T-helper 2 cell treated with Interferon-gamma antibody and Interleukin-4, amounts not matched to agents 100 ng/mL and 5 ng/mL, for 36 hours (primary cell): ENCODE measurements around the gene ANKRD55. TPM values are rescaled to one million over a fixed set of nuclear protein-coding genes. Genes with fewer than 3 reads are reported as not detected.
"Not testable (repeated sequence)": the region's sequence is repeated elsewhere in the genome, so short reads cannot be mapped to it uniquely, and the experiment has no call there.

ENCODE experiments used
- intact Hi-C: fragments of 100-400 bp; cut with micrococcal nuclease; formaldehyde crosslinking; loops from one replicate; pipeline ENCODE4 v1.15.1; 2023
- total RNA-seq: library from RNA; stranded (reverse); gene quantifications from 2 replicates; pipeline ENCODE4 v1.2.3, GENCODE V29; 2022

ANKRD55 gene
- total RNA-seq, 1 donor from 2014 or later = 8.5 TPM

DNA sequence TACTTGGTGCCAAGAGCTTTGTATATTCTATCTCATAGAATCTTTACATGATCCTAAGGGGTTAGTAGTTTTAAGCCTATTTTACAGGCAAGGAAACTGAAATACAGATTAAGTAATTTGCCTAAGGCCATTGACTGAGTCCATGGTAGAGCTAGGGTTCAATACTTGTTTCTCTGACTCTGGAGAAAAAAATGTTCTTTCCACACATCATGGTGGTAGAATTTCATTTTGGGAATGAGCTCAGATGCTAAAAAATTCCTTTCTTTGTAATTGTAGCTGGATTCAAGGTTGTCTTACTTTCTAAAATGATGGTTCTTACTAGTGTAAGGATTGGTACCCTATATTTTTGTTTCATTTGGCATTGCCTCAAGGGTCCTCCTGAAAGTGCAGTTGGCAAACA is 86.0 kb downstream of the ANKRD55 start:
- intact Hi-C loops = loop anchor here (5.0 kb wide), 2 partner anchors 45 to 55 kb away; no protein-coding TSS in a partner anchor

DNA sequence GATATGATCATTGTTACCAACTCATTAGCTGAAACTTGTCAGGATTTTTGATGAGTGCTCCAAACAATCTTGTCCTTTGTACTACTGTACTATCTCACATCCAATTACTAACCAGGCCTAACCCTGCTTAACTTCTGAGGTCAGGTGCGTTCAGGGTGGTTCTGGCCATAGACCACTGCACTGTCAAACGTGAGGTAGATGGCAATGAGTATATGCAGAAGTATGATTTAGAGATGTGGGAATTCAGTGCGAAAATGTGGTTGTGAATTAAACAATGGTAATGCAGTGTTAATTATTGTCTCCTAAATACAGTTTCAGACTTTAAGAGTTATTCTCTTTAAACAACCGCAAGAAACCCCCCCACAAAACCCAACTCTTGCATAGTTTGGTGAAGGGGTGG is 86.5 kb downstream of the ANKRD55 start:
- intact Hi-C loops = loop anchor here (5.0 kb wide), 2 partner anchors 44 to 56 kb away; no protein-coding TSS in a partner anchor

DNA sequence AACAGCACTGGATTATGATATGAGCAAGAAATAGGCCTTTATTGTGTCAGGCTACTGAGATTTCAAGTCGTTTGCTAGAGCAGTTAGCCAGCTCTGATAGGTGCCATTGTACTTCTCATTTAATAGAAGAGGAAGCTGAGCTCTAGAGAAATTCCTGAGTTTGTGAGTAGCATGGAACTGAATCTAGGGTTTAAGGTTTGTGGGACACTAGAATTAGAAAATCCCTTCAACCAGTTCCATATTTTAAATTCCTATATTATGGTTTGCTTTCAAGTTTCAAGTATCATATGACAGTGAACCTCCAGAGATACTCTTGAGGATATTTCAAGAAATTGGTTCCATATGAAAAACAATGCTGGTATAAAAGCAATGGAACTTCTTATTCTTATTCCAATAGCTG is 87.6 kb downstream of the ANKRD55 start:
- intact Hi-C loops = loop anchor here (5.0 kb wide), 2 partner anchors 43 to 57 kb away; no protein-coding TSS in a partner anchor

DNA sequence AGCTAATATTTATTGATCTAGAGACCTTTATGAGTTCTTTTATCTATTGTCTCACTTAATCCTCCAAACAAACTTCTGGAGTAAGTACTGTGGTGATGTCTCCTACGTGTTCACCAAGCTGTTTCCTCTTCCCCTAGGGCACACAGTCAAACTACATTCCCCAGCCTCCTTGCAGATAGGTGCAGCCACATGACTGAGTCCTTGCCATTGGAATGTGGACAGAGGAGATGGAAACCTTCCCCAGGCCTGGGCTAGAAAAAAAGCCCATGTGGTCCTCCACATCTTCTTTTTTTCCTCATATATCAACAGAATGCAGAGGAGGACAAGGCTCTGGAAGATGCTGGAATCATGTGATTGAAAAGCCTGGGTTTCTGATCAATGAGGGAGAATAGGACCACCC is 88.0 kb downstream of the ANKRD55 start:
- intact Hi-C loops = loop anchor here (5.0 kb wide), 2 partner anchors 43 to 57 kb away; no protein-coding TSS in a partner anchor

DNA sequence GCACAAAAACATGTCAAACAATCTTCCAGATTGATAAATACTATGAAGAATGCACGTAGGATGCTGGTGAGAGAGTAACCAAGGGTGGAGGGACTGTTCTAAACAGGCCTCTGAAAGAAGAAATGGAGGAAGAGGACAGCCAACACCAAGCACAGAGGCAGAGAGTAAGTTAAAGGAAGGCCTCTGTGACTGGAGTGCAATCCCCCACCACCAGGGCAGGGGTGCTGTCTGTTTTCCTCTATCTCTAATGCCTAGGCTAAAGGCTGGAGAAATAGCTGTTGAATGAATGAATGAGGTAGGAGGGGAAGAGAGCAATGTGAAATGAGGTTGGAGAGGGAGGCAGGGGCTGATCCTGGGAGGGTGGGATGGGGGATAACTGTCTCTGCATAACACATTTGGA is 88.9 kb downstream of the ANKRD55 start:
- intact Hi-C loops = no loop called here

DNA sequence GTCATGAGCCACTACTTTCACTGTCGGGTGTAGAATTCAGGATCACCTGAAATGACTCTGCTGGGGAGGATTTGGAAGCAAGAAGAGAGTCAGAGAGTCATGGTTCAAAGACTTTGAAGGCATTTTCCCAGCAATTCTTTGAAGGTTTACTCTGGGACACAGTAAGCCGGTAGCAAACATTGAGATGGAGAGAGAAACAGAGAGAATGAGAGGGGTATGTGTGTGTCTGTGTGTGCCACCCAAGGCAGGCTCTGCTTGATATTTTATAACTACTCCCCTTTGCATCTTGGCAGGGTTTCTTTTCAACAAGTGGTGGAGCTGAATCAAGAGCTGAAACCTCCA is 89.8 kb downstream of the ANKRD55 start:
- intact Hi-C loops = no loop called here

DNA sequence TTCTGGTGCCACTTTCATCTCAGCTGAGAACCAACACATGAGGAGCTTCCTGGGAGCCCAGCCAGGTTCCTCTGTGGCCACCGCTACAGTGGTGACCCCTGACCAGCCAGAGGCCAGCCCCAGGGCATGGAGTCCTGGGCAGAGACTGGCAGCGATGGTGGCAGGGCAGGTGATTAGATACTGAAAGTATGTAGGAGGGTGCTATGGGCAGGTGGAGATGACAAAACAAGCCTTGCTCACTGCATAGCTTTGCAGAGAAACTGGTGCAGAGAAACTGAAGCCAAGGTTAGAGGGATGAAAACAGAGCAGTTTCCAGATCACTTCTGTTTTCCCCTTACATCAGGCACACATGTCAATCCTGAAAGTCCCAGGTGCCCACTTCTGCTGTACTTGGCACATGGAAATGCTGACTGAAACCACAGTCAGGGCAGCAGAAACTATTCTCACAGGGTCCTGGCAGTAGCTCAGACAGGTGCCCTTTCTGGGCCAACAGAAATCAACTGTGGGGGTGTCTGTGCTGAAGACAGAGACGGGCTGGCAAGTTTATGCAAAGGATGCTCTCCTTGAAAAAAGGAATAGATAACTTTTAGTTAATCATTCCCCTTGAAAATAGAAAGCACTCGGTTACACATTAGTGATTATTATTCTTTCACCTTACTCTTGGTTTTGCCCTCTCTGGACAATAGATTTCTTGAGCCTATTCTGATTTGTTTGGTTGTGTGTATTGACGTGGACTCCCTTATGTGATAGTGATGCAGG is 90.3 kb downstream of the ANKRD55 start:
- intact Hi-C loops = no loop called here

DNA sequence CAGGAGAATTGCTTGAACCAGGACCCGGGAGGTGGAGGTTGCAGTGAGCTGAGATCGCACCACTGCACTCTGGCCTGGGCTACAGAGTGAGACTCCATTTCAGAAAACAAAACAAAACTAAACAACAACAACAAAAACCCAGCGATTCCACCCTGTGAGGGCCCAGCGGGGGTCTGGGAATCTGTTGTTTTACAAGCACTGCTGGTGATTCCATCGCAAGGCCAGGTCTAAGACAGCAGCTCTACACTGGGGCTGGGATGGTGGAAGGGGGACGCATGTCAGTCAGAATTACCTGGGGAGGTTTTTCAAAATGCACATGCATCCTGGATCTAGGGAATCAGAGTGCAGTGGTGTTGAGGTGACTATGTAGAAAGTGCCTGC is 90.9 kb downstream of the ANKRD55 start:
- intact Hi-C loops = no loop called here

DNA sequence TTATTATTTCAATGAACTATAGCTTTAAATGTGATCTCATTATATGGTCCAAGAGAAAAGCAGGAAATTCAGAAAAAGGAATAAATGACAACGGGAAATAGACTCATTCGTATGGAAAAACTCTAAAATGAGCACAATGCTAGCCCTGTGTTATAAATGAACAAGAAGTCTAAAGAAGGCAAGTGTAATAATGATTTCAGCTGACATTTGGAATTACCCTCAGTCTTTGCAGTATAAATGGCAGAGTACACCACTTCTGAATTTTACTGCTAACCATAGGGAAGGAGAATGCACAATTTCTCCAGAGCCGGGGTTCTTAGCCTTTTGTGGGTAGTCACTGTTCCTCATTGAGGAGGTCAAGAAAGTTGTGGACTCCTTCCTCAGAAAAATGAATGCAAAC is 93.1 kb downstream of the ANKRD55 start:
- intact Hi-C loops = no loop called here

DNA sequence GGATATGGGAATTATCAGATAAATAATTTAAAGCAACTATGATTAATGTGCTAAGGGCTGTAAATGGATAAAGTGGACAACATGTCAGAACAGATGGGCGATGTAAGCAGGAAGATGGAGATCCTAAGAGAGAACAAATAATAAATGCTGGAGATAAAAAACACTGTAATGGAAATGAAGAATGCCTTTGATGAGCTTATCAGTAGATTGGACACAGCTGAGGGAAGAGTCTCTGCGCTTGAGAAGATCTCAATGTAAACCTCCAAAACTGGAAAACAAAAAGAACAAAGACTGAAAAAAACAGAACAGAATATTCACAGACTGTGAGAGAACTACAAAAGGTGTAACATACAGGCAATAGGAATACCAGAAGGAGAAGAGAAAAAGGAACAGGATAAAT is 102.5 kb downstream of the ANKRD55 start:
- intact Hi-C loops = no loop called here

DNA sequence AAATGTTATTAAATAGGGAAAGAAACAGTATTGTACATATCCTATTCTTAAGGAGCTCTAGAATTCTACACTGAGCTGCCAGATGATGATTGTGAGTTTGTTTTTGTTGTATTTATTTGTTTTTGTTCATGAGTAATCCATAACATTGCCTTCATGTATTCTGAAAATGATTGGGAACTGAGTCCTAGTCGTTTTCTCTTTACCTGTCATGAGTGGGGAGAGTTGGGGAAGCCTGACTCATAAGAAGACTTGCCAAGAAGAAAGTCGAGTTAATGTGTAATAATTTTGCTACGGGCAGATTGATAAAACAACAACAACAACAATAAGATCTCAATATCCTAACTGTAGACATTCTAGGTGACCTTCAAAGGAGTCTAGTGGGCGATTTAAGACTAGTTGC is 103.8 kb downstream of the ANKRD55 start:
- intact Hi-C loops = no loop called here

DNA sequence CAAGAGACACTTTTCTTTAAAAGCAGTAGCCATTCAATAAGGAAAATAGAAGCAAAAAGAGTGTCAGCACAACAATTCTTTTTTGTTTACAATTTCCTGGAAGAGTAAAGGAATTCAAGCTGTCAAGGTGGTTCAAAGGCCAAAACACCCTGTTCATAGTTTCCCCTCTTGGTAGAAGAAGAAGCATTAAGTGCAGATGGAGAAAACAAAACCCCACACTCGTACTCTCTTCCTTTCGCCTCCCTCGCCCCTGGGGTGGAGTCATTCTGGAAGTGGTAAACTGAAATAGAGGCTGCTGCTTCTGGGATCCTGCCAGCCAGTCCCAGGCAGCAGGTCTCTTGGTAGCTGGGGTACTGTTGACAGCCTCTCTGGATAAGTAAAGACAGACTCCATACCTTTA is 105.0 kb downstream of the ANKRD55 start:
- intact Hi-C loops = no loop called here

DNA sequence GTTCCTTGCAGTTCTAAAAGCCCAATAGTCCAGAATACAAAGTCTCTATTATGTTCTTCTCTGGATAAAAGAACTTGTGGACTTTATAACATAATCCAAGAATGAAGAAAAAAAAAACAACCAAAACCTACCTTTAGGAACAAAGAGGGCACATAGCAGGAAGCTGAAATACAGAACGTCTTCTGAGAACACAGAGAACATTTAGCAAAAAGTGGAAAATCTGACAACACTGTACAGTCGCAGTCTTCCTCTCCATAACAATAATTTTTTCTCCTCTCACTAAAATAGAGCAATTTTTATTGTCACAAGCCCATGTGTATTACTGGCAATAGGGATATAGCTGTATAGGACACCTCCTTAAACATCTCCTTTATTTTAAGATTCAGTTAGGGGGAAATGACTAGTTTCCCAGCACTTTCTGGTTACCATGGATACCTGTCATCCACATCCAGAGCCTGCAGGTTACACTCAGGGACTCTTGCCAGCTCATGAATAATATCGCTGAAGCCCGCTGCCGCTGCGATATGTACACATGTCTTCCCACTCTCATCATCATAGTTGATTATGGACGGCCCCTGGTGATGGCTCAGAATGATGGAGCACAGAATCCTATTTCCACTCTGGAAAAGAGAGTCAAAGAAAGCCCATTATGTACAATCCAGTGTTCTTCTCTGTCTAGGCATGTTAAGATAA is 106.5 kb downstream of the ANKRD55 start:
- intact Hi-C loops = no loop called here

DNA sequence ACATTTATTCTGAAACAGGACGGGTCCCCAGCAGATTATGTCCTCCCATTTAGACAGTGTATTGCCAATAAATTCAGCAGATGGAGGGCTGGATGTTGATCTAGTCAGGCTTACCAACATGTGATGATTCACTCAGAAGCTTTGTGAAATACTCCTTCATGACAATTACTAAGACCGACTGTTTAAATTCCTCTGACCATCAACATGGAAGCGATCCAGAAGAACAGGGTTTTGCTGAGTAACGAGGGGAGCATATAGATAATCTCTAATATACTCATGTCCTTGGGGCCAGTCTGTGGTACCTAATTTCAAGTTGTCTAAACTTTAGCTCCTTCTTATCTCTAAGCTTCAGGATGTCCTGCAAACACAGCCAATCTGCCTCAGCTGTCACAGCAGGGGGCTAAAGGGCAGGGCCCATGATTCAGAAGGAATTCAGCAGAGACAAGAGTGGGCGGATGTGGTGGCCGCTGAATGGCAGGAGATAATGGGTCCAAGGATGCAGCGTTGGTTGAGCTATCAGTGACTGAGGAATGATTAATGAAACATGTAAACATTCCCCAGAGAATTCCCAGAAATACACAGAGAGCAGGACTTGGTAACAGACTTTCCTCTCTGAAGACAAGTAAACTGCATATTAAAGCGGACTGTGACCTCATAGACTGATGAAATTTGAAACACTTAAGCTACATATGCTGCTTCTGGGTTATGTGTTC is 109.4 kb downstream of the ANKRD55 start:
- intact Hi-C loops = no loop called here

DNA sequence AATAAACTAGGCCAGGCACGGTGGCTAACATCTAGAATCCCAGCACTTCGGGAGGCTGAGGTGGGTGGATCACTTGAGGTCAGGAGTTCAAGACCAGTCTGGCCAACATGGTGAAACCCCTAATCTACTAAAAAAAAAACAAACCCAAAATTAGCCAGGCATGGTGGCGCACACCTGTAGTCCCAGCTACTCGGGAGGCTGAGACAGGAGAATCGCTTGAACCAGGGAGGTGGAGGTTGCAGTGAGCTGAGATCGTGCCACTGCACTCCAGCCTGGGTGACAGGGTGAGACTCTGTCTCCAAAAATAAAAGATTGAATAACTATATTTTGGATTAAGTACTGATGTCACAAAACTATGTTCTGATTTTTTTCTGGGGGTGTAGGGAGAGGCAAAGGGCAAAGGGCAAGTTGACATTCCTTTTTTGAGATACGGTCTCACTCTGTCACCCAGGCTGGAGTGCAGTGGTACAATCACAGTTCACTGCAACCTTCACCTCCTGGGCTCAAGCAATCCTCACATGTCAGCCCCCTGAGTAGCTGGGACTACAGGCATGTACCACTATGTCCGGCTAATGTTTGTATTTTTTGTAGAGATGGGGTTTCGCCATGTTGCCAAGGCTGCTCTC is 110.7 kb downstream of the ANKRD55 start:
- intact Hi-C loops = not testable (repeated sequence)

DNA sequence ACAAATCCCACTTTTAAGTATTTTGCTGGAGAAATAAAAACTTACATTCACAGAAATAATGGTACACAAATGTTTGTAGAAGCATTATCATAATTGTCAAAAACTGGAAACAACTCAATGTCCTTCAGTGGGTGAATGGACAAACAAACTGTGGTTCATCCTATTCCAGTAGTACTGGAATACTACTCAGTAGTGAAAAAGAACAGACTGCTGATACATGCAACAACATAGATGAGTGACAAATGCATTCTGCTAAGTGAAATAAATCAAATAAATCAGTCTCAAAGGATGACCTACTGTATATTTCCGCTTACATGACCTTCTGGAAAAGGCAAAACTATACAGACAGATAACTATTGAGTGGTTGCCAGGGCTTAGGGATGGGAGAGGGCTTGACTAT is 114.1 kb downstream of the ANKRD55 start:
- intact Hi-C loops = no loop called here

DNA sequence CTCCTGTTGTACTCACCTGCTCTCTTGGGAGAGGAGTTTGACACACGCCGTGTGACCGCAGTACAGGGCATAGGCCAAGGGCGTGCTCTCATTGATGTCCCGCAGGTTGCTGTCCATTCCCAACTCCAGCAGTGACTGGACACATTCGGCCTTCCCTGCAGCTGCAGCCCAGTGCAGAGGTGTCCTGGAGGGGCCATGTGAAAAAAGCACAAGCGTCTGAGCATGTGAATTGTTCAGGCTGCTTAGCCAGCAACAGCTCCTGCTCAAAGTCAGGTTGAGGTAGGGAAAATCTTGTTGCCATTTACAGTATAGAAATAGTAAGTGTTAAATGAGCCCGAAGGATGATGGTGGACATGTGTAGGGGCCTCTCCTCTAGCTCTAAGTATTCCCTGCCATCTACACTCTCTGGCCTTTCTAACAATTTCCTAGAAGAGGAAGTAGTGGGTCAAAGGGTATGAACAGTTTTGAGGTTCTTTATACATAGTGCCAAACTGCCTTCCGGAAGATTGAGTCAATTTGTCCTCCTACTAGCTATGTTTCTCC is 116.5 kb downstream of the ANKRD55 start:
- intact Hi-C loops = no loop called here

DNA sequence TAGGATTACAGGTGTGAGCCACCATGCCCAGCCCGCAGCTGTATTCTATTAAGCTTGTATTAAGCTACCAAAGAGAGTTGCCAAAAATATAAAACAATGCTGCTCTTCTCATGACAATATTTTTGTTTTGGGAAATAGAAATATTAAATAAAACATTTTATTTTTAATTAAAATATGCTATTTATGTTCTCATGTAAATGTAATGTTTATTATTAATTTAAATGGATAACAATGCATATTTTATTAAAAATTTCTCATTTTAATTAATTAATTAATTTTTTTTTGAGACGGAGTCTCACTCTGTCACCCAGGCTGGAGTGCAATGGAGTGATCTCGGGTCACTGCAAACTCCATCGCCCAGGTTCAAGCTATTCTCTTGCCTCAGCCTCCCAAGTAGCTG is 117.5 kb downstream of the ANKRD55 start:
- intact Hi-C loops = no loop called here

DNA sequence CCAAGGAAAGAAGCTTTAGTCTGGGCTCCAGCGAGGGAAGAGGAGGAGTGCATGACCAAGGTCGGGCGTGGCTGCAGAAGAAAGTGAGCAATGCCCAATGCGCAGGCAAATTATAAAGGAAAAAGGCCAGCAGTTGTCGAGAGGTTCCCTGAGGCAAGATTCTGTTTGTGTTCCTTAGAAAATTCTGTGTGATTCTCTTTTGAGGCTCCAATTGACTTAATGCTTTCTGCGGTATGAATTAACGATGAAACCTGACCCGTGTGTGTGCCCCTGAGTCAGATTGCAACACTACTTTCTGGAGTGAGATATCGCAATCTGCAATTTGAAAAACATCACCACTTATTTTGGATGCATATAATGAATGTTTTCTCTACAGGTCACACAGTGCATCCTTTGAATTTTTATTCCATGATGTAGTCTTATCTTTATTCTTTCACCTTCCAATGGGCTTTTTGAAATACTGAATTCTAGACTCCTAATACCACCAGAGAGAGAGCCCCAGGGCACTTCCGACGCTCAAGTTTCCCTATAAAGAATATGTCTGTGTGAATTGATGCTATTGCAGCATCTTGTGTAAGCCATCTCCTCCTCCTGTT is 120.5 kb downstream of the ANKRD55 start:
- intact Hi-C loops = no loop called here

DNA sequence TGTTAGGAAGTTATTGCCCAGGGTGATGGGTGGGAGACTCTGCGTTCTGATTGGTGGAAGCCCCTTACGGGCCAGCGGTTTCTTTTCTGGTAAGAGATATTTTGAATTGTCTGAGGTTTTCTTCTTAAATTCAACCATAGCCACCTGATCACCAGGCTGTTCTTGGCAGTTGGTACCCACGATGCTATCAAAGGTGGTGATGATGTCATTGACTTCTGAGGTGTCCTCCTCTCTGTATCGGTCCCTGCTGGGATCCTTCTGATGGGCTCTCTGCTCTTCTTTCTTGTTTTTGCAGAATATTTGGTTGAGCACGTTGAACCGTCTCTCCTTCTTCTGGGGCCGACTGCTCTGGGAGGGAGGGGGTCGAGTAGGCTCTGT is 121.7 kb downstream of the ANKRD55 start:
- intact Hi-C loops = no loop called here
